Karpas-422 (cell line): Measurements from ENCODE around the gene MCM5. TPM values are rescaled to one million over a fixed set of nuclear protein-coding genes. Genes with fewer than 3 reads are reported as not detected.
"Not testable (repeated sequence)": the region's sequence is repeated elsewhere in the genome, so short reads cannot be mapped to it uniquely, and the experiment has no call there.

Source experiments
- DNase-seq: peaks from one replicate; pipeline ENCODE4 v3.0.0-alpha.2; 2015
- H2AFZ ChIP-seq: fragments of 200-600 bp; sonication (generic); 2 replicates; pipeline ENCODE4 v1.6.1; 2014; ENCODE audit warnings: antibody characterized with exemption, low read length, mixed read lengths
- H3K27ac ChIP-seq: fragments of 200-600 bp; sonication (generic); 2 replicates; pipeline ENCODE4 v1.5.1; 2014; ENCODE audit warnings: mild to moderate bottlenecking, low read length, moderate library complexity
- H3K27me3 ChIP-seq: fragments of 200-600 bp; sonication (generic); 2 replicates; pipeline ENCODE4 v1.6.1; 2014; ENCODE audit warnings: low read length, mixed read lengths
- H3K36me3 ChIP-seq: fragments of 200-600 bp; sonication (generic); 2 replicates; pipeline ENCODE4 v1.6.1; 2014; ENCODE audit warnings: low read length, mixed read lengths; ENCODE audit not compliant: insufficient read depth
- H3K4me1 ChIP-seq: fragments of 200-600 bp; sonication (generic); 2 replicates; pipeline ENCODE4 v1.6.1; 2014; ENCODE audit warnings: mild to moderate bottlenecking, low read length, mixed read lengths
- H3K4me2 ChIP-seq: fragments of 200-600 bp; sonication (generic); 2 replicates; pipeline ENCODE4 v1.6.1; 2014; ENCODE audit warnings: low read length, low read depth, mild to moderate bottlenecking; ENCODE audit not compliant: poor library complexity, severe bottlenecking
- H3K4me3 ChIP-seq: fragments of 200-600 bp; sonication (generic); 2 replicates; pipeline ENCODE4 v1.5.1; 2014; ENCODE audit warnings: mild to moderate bottlenecking, antibody characterized with exemption, low read length, mixed read lengths
- H3K79me2 ChIP-seq: fragments of 200-600 bp; sonication (generic); 2 replicates; pipeline ENCODE4 v1.6.1; 2014; ENCODE audit warnings: mild to moderate bottlenecking, low read length, mixed read lengths
- H3K9ac ChIP-seq: fragments of 200-600 bp; sonication (generic); 2 replicates; pipeline ENCODE4 v1.6.0; 2014; ENCODE audit warnings: low read length
- H3K9me2 ChIP-seq: fragments of 200-600 bp; sonication (generic), shearing (Covaris generic); replicated peaks from 2 replicates; pipeline ENCODE4 v1.6.0; 2014; ENCODE audit warnings: mild to moderate bottlenecking, low read length, moderate library complexity; ENCODE audit not compliant: insufficient read depth
- H3K9me3 ChIP-seq: fragments of 300-700, 200-600 bp; sonication (generic); 2 replicates; pipeline ENCODE4 v1.6.1; 2014; ENCODE audit warnings: low read length, mixed read lengths
- H4K20me1 ChIP-seq: fragments of 200-600 bp; sonication (generic); 2 replicates; pipeline ENCODE4 v1.6.1; 2014; ENCODE audit warnings: mild to moderate bottlenecking, antibody characterized with exemption, low read length, low read depth; ENCODE audit not compliant: insufficient read depth
- total RNA-seq: library from RNA; depleted of rRNA; stranded (reverse); fragments of >200 nt; shearing (Covaris generic); gene quantifications from 2 replicates; pipeline ENCODE4 v1.2.3, GENCODE V29; 2014; ENCODE audit warnings: low replicate concordance

MCM5 gene
- total RNA-seq, 1 experiment from 2014 or later = 83.7 TPM

DNA sequence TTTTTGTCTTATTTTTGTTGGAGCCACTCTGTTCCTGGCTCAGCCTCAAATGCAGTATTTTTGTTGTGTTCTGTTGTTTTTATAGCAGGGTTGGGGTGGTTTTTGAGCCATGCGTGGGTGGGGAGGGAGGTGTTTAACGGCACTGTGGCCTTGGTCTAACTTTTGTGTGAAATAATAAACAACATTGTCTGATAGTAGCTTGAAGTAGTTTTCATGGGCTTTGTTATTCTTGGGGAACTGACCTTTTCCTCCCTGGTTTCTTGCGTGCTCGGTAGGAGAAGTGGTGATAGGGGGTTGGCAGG, 6.0 kb upstream of the MCM5 start:
- no peaks in the 10 kb centered on the region for H3K79me2 ChIP-seq
- DNase-seq = no peak
- no peaks in the 10 kb centered on the region for H3K9me2 ChIP-seq
- H3K4me3 ChIP-seq = no peak overlapping the region
- H2AFZ ChIP-seq = no peak overlapping the region
- no peaks in the 10 kb centered on the region for H3K27me3 ChIP-seq
- H3K9me3 ChIP-seq = no peaks in the 10 kb centered on the region
- no peak overlapping the region for H3K9ac ChIP-seq
- no peaks in the 10 kb centered on the region for H4K20me1 ChIP-seq
- no peak overlapping the region for H3K4me2 ChIP-seq
- H3K27ac ChIP-seq = no peak overlapping the region
- H3K4me1 ChIP-seq = peaks cover 4% of the 10 kb centered on the region
- no peaks in the 10 kb centered on the region for H3K36me3 ChIP-seq

DNA sequence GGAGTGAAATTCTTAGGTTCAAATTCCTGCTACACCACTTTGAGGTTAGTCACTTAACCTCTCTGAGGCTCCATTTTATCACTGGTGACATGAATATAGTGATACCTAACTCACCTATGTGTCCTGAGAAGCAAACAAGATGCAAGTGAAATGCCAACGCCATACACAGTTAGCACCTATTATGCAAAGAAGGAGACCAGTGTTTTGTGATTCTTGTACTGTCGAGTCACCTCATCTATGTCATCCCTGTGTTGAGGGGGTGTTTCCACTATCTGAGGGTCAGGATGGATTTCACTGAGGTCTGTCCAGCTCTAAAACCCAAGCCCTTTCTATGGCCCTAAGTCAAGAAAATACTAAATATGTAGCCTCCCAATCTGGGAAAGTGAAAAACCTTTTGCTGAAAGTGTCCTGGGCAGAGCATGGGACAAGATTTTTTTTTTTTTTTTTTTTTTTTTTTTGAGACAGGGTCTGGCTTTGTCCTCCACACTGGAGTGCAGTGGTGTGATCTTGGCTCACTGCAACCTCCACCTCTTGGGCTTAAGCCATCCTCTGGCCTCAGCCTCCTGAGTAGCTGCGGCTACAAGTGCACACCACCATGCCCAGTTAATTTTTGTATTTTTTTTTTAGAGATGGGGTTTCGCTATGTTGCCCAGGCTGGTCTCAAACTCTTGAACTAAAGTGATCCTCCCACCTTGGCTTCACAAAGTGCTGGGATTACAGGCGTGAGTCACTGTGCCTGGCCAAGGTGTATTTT, 5.0 kb upstream of the MCM5 start:
- Histone ChIP-seq H3K27me3 (no peaks in the 10 kb centered on the region), H3K36me3 (no peaks in the 10 kb centered on the region), H3K79me2 (peaks cover under 1% of the 10 kb centered on the region), H4K20me1 (no peaks in the 10 kb centered on the region), H2AFZ (no peak overlapping the region), H3K4me3 (no peak overlapping the region), H3K27ac (no peak overlapping the region), H3K4me2 (no peak overlapping the region), H3K4me1 (peaks cover 9% of the 10 kb centered on the region), H3K9me2 (no peaks in the 10 kb centered on the region), H3K9ac (no peak overlapping the region), H3K9me3 (no peaks in the 10 kb centered on the region)
- no peak for DNase-seq

DNA sequence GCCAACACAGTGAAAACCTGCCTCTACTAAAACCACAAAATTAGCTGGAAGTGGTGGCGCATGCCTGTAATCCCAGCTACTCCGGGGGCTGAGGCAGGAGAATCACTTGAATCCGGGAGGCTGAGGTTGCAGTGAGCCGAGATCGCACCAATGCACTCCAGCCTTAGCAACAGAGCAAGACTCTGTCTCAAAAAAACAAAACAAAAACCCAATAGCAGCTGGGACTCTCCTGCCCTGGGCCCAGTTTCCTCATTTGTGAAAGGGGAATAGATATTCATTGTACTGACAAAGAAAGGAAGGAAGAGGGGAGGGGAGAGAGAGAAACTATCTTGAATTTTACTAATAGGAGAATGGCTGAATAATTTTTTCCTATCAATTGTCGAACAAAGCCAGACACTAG, 3.3 kb upstream of the MCM5 start:
- not testable (repeated sequence) for H3K4me3 ChIP-seq, H3K36me3 ChIP-seq, H3K4me2 ChIP-seq, H3K9me2 ChIP-seq, H3K27me3 ChIP-seq, H3K9ac ChIP-seq, H3K27ac ChIP-seq, H3K9me3 ChIP-seq, H4K20me1 ChIP-seq, DNase-seq, H2AFZ ChIP-seq
- peaks cover 15% of the 10 kb centered on the region for H3K79me2 ChIP-seq
- H3K4me1 ChIP-seq = peaks cover 16% of the 10 kb centered on the region

DNA sequence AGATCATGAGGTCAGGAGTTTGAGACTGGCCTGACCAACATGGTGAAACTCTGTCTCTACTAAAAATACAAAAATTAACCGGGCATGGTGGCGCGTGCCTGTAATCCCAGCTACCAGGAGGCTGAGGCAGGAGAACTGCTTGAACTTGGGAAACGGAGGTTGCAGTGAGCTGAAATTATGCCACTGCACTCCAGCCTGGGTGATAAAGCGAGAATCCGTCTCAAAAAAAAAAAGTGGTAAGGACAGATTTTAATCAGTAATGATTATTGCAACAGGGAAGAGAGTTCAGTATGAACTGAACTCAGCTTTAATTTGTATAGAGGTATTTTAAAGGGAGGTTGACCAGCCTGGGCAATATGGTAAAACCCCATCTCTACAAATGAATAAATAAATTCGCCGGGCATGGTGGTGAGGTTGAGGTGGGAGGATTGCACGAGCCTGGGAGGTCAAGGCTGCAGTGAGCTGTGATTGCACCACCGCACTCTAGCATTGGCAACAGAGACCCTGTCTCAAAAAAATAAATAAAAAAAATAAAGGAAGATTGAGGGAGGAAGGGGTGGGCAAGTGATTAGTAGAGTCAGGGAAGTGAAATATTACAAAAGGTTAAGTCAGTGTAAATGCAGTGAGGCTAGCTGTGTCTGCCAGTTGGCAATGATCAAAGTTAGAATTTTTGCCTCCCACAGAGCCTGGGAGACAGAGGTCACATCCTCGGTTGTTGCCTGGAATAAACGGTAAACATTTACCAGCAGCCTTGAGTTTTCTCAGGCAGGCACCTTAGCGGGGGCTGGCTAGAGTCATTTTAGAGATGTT, 2.6 kb upstream of the MCM5 start:
- no peaks in the 10 kb centered on the region for H4K20me1 ChIP-seq
- H3K9ac ChIP-seq = no peak overlapping the region
- H2AFZ ChIP-seq = no peak overlapping the region
- H3K9me3 ChIP-seq = no peaks in the 10 kb centered on the region
- H3K27ac ChIP-seq = no peak overlapping the region
- H3K4me1 ChIP-seq = peaks cover 23% of the 10 kb centered on the region
- H3K36me3 ChIP-seq = 0 out of 2 replicates have a peak, but pooled peaks cover 4% of the 10 kb centered on the region
- no peak overlapping the region for H3K4me3 ChIP-seq
- H3K9me2 ChIP-seq = no peaks in the 10 kb centered on the region
- peaks cover 22% of the 10 kb centered on the region for H3K79me2 ChIP-seq
- H3K27me3 ChIP-seq = no peaks in the 10 kb centered on the region
- no peak for DNase-seq
- H3K4me2 ChIP-seq = no peak overlapping the region

DNA sequence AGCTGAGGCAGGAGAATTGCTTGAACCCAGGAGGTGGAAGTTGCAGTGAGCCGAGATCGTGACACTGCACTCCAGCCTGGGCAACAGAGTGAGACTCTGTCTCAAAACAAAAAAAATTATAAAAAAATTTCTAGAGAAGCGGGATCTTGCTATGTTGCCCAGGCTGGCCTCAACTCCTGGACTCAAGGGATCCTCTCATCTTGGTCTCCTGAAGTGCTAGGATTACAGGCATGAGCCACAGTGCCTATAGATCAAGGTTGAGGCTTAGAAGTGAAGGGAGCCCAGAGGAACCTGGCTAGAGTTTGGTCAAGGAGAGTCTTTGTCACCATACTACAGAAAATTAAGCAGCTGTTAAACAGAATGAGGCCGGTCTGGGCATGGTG, 1.4 kb upstream of the MCM5 start:
- Histone ChIP-seq H3K27ac (no peak overlapping the region), H3K4me1 (peaks cover 32% of the 10 kb centered on the region), H3K79me2 (peaks cover 34% of the 10 kb centered on the region), H3K9me2 (no peaks in the 10 kb centered on the region), H3K9me3 (no peaks in the 10 kb centered on the region), H3K27me3 (no peaks in the 10 kb centered on the region), H3K4me3 (peak overlapping the region; percentile 96), H3K36me3 (peaks cover 12% of the 10 kb centered on the region; the same call in 1 of the 2 replicates), H3K9ac (peak overlapping the region; percentile 89; the same call in 1 of the 2 replicates), H4K20me1 (no peaks in the 10 kb centered on the region), H3K4me2 (peak overlapping the region; percentile 87), H2AFZ (no peak overlapping the region)
- no peak for DNase-seq

DNA sequence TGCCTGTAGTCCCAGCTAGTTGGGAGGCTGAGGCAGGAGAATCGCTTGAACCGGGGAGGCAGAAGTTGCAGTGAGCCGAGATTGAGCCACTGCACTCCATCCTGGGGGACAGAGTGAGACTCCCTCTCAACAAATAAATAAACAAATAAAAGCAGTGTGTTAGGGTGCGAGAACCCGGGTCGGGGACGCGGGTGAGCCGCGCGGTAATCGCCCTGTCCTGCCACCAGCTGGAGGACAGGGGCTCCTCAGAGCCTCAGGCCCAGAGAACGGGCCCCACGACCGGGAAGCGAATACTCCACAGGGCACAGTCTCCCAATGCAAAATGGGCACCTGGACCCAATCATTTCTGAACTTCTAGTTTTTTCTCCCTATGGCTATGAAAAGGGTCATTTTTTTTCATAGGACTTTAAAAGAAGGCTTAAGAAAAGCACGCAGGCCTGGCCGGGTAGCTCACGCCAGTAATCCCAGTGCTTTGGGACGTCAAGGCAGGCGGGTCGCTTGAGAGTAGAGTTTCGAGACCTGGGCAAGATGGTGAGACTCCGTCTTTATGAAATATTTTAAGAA, 744 bp upstream of the MCM5 start:
- Histone ChIP-seq H3K4me2 (peak overlapping the region; percentile 87), H4K20me1 (no peaks in the 10 kb centered on the region)
- peak; percentile 68 for DNase-seq

DNA sequence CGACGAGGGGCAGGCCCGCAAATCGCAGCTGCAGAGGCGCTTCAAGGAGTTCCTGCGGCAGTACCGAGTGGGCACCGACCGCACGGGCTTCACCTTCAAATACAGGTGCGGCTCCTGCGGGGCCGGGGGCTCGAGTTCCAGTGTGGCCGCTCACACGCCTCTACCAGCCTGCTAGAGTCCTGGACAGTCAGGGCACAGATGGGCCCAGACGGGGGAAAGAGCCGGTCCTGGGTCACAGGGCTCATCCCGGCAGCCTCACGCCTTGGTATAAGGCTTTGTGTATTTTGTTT, 506 bp downstream of the MCM5 start:
- Histone ChIP-seq H3K9me2 (no peaks in the 10 kb centered on the region), H4K20me1 (no peaks in the 10 kb centered on the region), H3K36me3 (peaks cover 24% of the 10 kb centered on the region; the same call in 1 of the 2 replicates), H2AFZ (peak overlapping the region; percentile 74; the same call in 1 of the 2 replicates), H3K4me3 (peak overlapping the region; percentile 96), H3K27me3 (no peaks in the 10 kb centered on the region), H3K9ac (peak overlapping the region; percentile 92), H3K4me1 (peaks cover 35% of the 10 kb centered on the region), H3K27ac (peak overlapping the region; percentile 73), H3K79me2 (peaks cover 34% of the 10 kb centered on the region), H3K9me3 (no peaks in the 10 kb centered on the region), H3K4me2 (peak overlapping the region; percentile 77)
- DNase-seq = peak; percentile 68

More for the DNA sequence above, 744 bp upstream of the MCM5 start:
- H3K27me3 ChIP-seq = no peaks in the 10 kb centered on the region
- H3K79me2 ChIP-seq = peaks cover 34% of the 10 kb centered on the region
- peak overlapping the region; percentile 89 for H3K9ac ChIP-seq
- peak overlapping the region; percentile 83 for H3K27ac ChIP-seq
- peak overlapping the region; percentile 96 for H3K4me3 ChIP-seq
- H3K9me2 ChIP-seq = no peaks in the 10 kb centered on the region
- peaks cover 18% of the 10 kb centered on the region; the same call in 1 of the 2 replicates for H3K36me3 ChIP-seq
- peaks cover 35% of the 10 kb centered on the region for H3K4me1 ChIP-seq
- H2AFZ ChIP-seq = peak overlapping the region; percentile 17; the same call in 1 of the 2 replicates
- no peaks in the 10 kb centered on the region for H3K9me3 ChIP-seq

DNA sequence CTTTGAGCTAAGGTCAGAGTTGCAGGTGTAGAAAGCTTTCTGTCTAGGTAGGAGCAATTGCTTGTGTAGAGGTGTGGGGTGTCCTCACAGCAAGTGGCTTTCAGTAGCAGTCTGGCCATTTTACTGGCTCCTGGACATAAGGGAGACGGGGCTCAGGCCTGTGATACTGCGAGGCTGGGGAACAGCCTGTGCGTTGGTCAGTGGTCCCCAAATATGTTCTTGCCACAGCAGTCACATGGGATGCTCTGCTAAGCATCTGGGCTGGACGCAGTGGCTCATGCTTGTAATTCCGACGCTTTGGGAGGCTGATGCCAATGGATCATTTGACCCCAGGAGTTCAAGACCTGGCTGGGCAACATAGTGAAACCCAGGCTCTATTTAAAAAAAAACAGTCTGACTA, 1.9 kb downstream of the MCM5 start:
- Histone ChIP-seq H3K36me3 (peaks cover 31% of the 10 kb centered on the region; the same call in 1 of the 2 replicates), H3K27ac (no peak overlapping the region)

More for the DNA sequence above, 1.9 kb downstream of the MCM5 start:
- H4K20me1 ChIP-seq = no peaks in the 10 kb centered on the region
- H3K9ac ChIP-seq = peak overlapping the region; percentile 92
- no peak overlapping the region for H2AFZ ChIP-seq
- no peaks in the 10 kb centered on the region for H3K9me2 ChIP-seq
- H3K4me1 ChIP-seq = peaks cover 40% of the 10 kb centered on the region
- H3K4me3 ChIP-seq = peak overlapping the region; percentile 96; the same call in 1 of the 2 replicates
- no peak for DNase-seq
- H3K27me3 ChIP-seq = no peaks in the 10 kb centered on the region
- H3K79me2 ChIP-seq = peaks cover 34% of the 10 kb centered on the region
- no peaks in the 10 kb centered on the region for H3K9me3 ChIP-seq
- H3K4me2 ChIP-seq = peak overlapping the region; percentile 77
